GM18951 (cell line): ENCODE data around the gene CXCL8.

Source experiments
- POLR2A ChIP-seq: IDR thresholded peaks from 4 replicates; pipeline ENCODE4 v1.6.1; 2011; ENCODE audit warnings: mild to moderate bottlenecking; ENCODE audit not compliant: insufficient read length, insufficient read depth; ENCODE audit errors: extremely low read depth
- in situ Hi-C: fragments of 300-500 bp; cut with MboI; formaldehyde crosslinking; loops from one replicate; pipeline ENCODE4 v1.12.0; 2022; ENCODE audit warnings: low sequenced_read_pairs, mixed read lengths, inconsistent platforms; ENCODE audit not compliant: unreplicated experiment

CXCL8 gene

GRCh38 chr4:73707269-73707875 is 33.0 kb upstream of the CXCL8 start:
- in situ Hi-C loops = no loop called here
- TF ChIP-seq POLR2A = no peak

- TF ChIP-seq POLR2A = no peak
- in situ Hi-C loops = no loop called here
Observed at GRCh38 chr4:73707918-73708577, 32.3 kb upstream of the CXCL8 start.

GRCh38 chr4:73709451-73710033 is 30.8 kb upstream of the CXCL8 start:
- TF ChIP-seq POLR2A = no peak
- in situ Hi-C loops = no loop called here

DNA sequence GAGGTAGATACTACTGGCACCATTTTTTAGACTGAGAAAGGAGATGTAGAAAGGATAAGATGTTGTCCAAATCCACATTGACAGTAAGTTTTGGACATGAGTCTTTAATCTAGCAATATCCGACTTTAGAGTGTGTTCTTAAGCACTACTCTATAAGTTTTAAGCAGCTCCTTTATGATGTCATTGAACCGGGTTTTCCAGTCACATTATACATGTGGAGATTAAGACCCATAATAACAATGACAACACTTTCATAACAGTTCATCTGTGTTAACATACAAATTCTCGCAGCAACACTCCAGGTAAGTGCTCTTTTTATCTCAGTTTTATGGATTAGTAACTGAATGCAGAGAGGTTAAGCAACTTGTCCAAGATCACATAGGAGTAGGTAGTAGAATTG is 30.3 kb upstream of the CXCL8 start:
- in situ Hi-C loops = no loop called here

DNA sequence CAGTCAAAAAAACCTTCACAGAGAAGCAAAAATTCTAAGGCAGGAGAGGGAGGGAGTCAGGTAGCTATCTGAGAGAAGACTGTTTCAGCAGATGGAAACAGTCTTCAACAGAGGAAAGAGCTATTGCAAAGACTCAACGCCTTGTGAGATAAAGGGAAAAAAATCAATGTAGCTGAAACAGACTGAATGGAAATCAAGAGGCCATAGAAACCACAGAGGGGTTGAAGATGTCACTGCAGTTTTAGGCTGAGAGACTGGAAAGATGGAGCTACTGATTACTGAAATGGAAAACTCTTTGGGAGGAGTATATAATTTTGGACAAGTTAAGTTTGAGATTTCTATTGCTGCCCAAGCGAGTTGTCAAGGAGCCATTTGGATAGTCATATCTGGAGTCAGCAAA is 28.4 kb upstream of the CXCL8 start:
- no peak for TF ChIP-seq POLR2A
- in situ Hi-C loops = no loop called here

More for the DNA sequence above, 30.3 kb upstream of the CXCL8 start:
- no peak for TF ChIP-seq POLR2A

DNA sequence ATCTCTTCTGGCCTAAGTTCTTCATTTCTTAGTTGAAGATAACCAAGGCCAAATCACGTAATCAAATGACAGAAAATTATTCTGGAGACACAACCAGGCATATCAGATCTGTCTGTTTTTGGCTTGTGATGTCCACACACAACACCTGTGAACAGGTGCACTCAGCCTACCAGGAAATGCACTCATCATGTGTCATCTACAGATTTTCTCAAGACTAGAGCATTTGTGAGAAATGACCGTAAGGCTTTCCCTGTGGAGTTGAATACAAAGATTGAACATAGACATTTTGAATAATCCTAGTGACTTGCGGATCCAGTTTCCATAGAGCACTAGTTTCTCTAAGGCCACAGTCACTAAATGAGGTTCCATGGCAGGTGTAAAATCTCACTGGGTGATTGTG is 26.7 kb upstream of the CXCL8 start:
- in situ Hi-C loops = no loop called here
- no peak for TF ChIP-seq POLR2A

DNA sequence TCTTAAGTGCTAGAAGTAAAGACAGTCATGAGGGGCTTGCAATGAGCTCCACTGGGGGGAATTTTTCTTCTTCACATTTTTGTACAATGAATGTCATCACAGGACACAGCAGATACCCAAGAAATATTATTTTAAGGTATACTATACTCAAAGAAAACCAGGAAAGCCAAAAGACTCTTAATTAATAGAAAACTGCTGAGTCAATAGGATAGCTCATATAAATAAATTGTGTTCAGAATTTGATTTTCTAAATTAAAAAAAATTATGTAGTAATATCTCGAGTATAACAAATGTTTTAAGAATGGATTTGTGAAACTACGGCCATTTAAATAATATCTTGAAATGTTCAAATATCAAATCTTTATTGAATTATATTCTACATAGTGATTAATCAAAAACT is 25.7 kb upstream of the CXCL8 start:
- TF ChIP-seq POLR2A = no peak
- in situ Hi-C loops = no loop called here

DNA sequence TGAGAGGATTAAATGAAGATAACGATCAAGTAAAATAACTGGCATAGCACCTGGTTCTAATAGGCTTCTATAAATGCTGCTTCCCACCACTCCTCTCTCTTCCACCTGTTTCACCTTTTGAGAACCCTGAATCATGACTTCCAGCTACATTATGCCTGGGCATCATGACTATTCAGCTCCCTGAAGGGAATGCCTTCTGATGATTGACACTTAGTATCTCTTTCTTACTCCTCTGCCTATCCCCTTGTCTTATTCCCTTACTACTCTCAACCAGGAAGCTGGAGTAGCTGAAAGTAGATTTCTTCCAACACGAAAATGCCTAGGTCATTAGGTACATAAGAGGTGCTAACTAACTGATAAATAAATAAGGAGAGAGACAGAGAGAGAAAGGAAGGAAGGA is 24.7 kb upstream of the CXCL8 start:
- in situ Hi-C loops = no loop called here
- no peak for TF ChIP-seq POLR2A

- in situ Hi-C loops = no loop called here
- TF ChIP-seq POLR2A = no peak
Observed at GRCh38 chr4:73718375-73719373, 21.7 kb upstream of the CXCL8 start.

GRCh38 chr4:73721435-73721834 is 18.9 kb upstream of the CXCL8 start:
- TF ChIP-seq POLR2A = no peak
- in situ Hi-C loops = no loop called here

- in situ Hi-C loops = no loop called here
- no peak for TF ChIP-seq POLR2A
Observed at GRCh38 chr4:73721909-73722308, 18.5 kb upstream of the CXCL8 start.

- no peak for TF ChIP-seq POLR2A
- in situ Hi-C loops = no loop called here
Observed at GRCh38 chr4:73723023-73723422, 17.3 kb upstream of the CXCL8 start.

DNA sequence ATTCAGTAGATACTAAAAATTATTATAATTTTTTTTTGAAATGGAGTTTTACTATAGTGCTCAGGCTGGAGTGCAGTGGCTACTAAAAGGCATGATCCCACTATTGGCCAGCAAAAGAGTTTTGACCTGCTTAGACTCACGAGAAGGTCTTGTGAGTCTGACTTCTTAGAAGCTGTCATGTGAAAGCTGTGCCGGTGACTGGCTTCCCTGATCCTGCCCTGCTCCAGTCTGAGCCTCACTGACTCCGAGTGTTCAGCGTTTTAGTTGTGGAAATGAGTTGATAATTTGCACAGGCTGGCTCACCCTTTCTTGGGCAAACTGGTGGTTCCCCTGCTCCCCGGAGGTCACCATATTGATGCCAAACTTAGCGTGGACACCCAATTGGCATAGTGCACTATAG is 16.4 kb upstream of the CXCL8 start:
- TF ChIP-seq POLR2A = no peak
- in situ Hi-C loops = no loop called here
